Effector CD8-positive, alpha-beta T cell (primary cell): ENCODE data around the gene CD6.

ENCODE experiments used
- DNase-seq: peaks from one replicate; lab custom pipeline; 2025; lab: John Stamatoyannopoulos, UW

The CD6 gene

GRCh38 chr11:61028135-61028729, 56.8 kb downstream of the CD6 start:
- peak; percentile 45 for DNase-seq

DNA sequence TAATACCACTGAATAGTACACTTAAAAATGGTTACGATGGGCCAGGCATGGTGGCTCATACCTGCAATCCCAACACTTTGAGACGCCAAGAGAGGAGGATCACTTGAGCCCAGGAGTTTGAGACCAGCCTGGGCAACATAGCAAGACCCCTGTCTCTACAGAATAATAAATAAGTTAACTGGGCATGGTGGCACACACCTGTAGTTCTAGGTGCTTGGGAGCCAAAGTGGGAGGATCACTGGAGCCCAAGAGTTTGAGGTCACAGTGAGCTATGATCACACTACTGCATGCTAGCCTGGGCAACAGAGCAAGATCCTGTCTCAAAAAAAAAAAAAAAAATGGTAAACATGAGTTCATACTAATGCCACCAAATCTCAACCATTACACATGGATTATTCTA, 61.3 kb downstream of the CD6 start:
- DNase-seq = no peak

GRCh38 chr11:61033417-61033816, 61.9 kb downstream of the CD6 start:
- no peak for DNase-seq

DNA sequence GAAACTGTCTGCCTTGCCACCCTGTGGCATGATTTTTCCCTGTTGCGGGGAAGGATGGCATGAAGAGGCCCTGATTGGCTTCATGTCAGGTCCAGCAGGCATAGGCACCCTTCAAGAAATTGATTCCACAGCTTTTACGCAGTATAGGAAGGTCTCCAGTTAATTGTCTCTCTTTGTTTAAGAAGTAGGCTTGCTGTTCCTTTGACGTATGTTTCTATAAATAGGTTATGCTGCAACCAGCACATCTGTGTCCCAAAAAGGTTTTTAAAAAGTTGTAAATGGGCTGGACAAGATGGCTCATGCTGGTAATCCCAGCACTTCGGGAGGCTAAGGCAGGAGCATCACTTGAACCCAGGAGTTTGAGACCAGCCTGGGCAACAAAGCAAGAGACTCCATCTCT, 62.6 kb downstream of the CD6 start:
- DNase-seq = no peak

DNA sequence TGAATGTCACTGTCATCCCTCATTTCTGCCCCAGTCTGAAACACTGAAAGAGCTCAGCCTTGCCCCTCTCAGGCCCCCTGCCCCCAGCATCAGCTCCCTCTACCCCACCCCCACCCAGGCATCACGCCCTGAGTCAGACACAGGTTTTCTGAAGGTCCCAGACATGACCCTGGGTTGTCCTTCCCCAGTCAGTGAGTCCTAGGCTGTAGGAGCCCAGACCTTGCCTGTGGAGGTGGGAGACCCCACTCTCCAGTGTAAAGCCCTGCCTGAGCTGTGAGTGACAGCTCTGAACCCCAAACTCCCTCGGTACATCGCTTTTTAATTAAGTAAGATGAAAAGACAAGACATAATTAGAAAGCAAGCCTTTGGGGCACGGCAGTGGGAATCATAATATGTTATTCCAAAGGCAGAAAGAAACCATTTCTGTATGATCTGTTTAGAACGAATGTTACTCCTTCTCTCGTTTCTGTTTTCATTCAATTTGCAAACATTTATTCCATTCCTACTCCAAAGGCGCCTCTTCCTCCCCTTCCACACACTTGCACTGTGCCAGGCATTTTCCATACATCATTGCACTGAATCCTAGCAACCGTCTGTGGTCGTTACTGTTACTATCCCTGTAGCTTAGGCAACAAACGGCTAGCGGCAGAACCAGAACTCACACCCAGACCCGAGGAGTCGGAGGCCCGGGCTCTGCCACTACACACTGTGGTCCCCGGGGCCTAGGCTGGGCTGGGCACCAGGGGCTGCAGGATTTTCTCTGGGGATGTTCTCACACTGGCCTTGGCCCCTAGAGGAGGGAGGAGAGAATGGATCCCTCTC, 63.4 kb downstream of the CD6 start:
- DNase-seq = no peak

GRCh38 chr11:61035526-61035835, 64.0 kb downstream of the CD6 start:
- no peak for DNase-seq

GRCh38 chr11:61037441-61038093, 66.1 kb downstream of the CD6 start:
- DNase-seq = no peak

DNA sequence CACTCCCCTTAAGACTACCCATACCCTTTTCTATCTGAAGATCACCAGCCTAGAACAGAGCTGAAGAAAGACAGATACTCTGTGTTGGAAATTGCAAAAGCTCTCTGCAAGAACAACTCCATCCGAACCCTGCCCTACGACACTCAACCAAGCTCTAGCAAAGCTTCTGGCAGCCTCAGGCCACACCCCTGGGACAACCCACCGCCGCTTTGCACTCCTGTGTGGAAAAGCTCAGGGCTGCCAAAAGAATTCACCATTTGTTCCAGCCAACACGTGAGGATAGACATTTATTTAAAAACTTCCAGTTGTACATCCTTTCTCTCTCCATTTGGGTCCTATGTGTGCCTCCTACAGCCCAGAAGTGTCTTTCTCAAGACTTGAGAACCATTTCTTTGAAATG, 68.4 kb downstream of the CD6 start:
- no peak for DNase-seq

DNA sequence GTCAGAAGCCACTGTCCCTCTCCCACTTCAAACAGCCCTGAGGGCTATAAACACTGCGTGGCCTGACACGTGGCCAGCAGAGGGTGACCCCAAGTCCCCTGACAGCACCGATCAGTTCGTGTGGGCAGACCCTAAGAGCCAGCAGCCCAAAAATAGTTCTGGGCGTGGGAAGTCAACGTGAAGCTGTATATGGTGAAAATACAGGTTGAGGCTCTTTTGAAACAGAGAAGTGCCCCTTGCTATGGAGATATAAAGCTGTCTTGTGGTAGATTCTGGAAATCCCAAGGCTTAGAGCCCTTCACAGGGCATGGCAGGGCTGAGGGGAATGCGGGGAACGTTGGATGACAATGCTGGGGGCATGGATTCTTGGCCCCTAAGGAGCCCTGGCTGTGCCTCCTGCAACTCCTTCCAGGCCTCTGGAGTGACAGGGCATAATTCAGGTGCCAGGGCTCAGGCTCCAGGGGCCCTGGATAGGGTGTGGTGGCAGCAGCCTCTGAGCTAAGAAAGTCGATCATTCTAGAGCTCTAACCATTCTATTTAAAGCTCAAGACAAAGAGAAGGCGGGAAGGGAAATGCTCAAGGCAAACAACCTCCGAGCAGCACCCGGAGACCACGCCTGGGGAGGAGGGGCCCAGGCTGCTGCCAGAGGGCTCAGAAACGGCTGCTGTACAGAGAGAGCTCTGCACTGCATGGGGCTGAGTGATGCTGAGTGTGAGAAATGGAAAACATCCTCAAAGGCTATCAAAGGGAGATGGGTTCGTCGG, 70.5 kb downstream of the CD6 start:
- DNase-seq = peak; percentile 61

DNA sequence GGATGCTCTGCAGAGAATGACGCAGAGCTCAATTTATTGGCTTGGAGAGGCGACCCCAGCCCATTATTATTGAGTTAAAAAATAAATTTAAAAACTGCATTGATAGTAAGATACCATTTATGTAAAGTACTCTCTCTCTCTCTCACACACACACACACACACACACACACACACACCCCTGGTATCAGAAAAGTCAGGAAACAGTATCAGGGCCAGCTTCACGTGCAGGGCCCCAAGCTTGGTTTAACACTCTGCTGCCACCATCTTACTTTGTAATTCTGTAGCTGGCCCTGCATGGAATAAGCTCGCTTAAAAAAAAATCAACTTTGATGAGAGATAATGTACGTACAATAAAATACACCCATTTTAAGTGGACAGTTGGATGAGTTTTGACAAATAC, 71.1 kb downstream of the CD6 start:
- no peak for DNase-seq

DNA sequence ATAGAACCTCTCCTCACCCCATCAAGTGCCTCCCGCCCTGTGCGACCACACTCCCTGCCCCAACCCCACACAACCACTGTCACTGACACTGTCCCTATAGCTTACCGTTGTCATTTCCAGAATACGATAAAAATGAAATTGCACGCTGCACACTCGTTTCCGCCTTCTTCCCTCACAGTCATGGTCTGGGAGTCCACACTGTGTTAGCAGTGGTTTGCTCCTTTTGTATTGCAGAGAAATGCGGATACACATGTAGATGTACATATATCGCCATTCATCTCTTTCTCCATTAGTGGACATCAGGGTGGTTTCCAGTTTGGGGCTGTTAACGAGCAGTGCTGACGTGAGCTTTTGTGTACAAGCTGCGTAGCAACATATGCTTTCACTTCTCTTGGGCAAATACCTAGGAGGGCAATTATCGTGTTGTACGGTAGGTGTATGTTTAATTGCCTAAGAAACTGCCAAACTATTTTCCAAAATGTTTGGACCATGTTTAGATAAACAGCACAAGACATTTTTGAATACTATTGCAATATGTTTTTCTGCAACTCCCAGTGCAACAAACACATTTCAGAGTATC, 71.6 kb downstream of the CD6 start:
- no peak for DNase-seq

DNA sequence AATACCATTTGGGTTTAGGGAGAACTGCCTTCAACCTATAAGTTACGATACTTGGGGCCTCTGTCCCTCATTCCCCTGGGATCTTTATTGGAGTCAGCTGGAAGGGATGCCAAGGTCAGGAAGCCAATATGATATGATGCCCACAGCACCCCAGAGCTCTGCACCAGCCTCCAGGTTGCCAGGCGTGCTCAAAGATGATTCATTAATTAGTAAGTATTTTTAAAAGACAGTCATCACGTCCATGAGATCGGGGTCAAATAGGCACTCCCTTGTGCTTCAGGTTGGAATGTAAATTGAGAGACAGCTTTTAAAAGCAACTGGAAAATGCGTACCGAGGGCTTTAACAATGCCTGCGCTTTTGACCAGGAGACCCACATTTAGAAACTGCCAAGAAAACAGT, 73.8 kb downstream of the CD6 start:
- DNase-seq = no peak

DNA sequence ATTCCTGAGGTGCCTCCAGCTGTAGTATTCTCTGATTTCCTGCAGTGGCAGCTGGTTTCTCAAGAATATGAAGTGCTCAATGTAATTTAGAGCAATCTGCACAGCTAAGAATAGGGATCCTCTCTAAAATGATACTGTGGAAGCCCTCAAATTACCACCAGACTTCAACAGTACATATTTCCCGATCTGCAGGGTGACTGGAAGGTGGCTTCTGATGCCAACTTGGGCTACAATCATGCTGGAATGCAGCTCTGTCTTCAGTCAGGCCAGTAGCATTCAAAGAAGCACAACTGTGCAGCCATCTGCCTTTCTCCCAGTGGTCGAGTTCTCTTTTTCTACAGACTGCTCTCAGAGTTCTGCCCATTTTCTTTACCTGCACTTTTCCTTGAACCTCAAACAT, 75.4 kb downstream of the CD6 start:
- DNase-seq = no peak

GRCh38 chr11:61048368-61049062, 77.0 kb downstream of the CD6 start:
- DNase-seq = no peak

- no peak for DNase-seq
These were observed 77.5 kb downstream of the CD6 start for GRCh38 chr11:61049063-61049377.

- no peak for DNase-seq
These were observed 78.4 kb downstream of the CD6 start for GRCh38 chr11:61049859-61050258.

DNA sequence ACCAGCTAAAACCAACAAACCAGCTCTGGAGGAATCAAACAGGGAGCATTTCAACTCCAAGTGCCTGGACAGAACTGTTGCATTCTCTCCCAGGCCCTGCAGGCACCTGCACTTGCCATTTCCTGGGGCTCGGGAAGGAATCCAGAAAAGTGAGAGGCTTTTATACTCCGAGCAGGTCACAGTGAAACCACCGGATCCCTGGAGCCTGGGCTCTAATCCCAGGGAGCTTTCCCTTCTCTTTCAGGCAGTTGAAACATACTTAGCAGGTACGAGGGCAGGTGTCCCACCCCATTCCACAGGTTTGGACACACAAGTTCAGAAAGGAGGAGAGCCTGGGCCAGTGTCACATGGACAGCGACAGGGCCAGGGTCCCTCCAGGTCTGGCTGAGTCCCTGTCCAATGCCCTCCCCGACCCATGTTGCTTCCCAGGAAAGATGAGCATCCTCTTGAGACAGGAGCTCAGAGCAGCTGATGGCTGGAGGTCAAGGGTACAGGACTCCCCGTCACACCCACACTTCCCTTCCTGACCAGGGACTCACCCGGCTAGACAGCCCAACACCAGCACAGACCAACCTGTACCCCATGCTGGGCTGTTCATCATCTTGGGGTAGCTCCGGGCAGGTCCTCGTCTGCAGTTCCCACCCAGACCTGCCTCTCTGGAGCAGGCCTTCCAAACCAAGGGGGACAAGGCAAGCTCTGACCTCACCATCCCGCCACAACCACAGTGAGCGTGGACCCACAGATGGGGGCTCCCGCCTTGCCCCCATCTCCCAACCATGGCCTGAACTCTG, 80.9 kb downstream of the CD6 start:
- DNase-seq = no peak

- no peak for DNase-seq
These were observed 81.7 kb downstream of the CD6 start for GRCh38 chr11:61053191-61053590.

GRCh38 chr11:61054513-61054912, 83.0 kb downstream of the CD6 start:
- DNase-seq = no peak

- DNase-seq = no peak
These were observed 83.6 kb downstream of the CD6 start for GRCh38 chr11:61054927-61055562.

DNA sequence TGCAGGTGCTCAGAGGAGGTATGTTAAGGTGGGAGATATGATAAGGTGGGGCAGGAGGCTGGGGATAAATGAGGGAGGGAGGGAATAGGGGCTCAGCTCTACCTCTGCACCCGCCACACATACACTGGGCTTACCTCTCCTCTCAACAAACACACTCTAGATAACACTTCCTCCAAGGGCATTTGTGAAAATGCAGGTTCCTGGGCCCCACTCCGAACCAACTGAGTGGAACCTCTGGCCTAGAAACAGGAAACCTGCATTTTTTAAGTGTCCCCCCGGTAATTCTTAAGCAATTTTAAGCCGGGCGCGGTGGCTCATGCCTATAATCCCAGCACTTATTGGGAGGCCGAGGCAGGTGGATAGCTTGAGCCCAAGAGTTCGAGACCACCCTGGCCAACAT, 84.3 kb downstream of the CD6 start:
- DNase-seq = no peak
